Keratinocyte (primary cell): Measurements from ENCODE around the gene GAN. TPM values are rescaled to one million over a fixed set of nuclear protein-coding genes. Genes with fewer than 3 reads are reported as not detected.

Experiments
- DNase-seq: peaks from one replicate; pipeline ENCODE4 v3.0.0-alpha.2; 2011; ENCODE audit warnings: low read depth, missing footprints, low spot score
- FAIRE-seq: peaks from 2 replicates; lab custom pipeline; 2011; peaks lifted over from hg19 to GRCh38; lab: Jason Lieb, UNC
- H2AFZ ChIP-seq: 2 replicates; pipeline ENCODE4 v1.6.0; 2012; ENCODE audit warnings: low read length, control low read depth, inconsistent platforms; ENCODE audit not compliant: control insufficient read depth
- H3K27ac ChIP-seq: 2 replicates; pipeline ENCODE4 v1.5.1; 2011; ENCODE audit warnings: low read length; ENCODE audit not compliant: control insufficient read depth, insufficient read depth
- H3K27me3 ChIP-seq: 3 replicates; pipeline ENCODE4 v1.6.0; 2011; ENCODE audit warnings: low read length; ENCODE audit not compliant: control insufficient read depth, insufficient read depth; ENCODE audit errors: extremely low read depth
- H3K36me3 ChIP-seq, 2 experiments: 2 replicates in 1 of 2; 3 replicates in 1 of 2; pipeline ENCODE4 v1.5.1; 2011; ENCODE audit warnings: low read length in 2 of 2, mild to moderate bottlenecking in 1 of 2; ENCODE audit not compliant: control insufficient read depth in 2 of 2, insufficient read depth in 2 of 2; ENCODE audit errors: extremely low read depth in 1 of 2
- H3K4me1 ChIP-seq: 3 replicates; pipeline ENCODE4 v1.5.1; 2011; ENCODE audit warnings: low read length; ENCODE audit not compliant: control insufficient read depth, insufficient read depth; ENCODE audit errors: extremely low read depth
- H3K4me2 ChIP-seq: 3 replicates; pipeline ENCODE4 v1.6.0; 2011; ENCODE audit warnings: low read depth, low read length; ENCODE audit not compliant: control insufficient read depth, insufficient read depth; ENCODE audit errors: extremely low read depth
- H3K4me3 ChIP-seq, 3 experiments: fragments of 200-600 bp in 1 of 3; sonication (generic) in 1 of 3; 2 replicates in 2 of 3; 3 replicates in 1 of 3; pipeline ENCODE4 v1.5.1; 2011 to 2016; ENCODE audit warnings: low read length in 3 of 3, mild to moderate bottlenecking in 3 of 3, control low read depth in 2 of 3, inconsistent platforms in 1 of 3, low read depth in 1 of 3, mixed read lengths in 1 of 3, mixed run types in 1 of 3, moderate library complexity in 1 of 3; ENCODE audit not compliant: control insufficient read depth in 2 of 3, insufficient read depth in 2 of 3; ENCODE audit errors: extremely low read depth in 1 of 3
- H3K79me2 ChIP-seq: 2 replicates; pipeline ENCODE4 v1.6.0; 2012; ENCODE audit warnings: low read length; ENCODE audit not compliant: control insufficient read depth, insufficient read depth
- H3K9ac ChIP-seq: 3 replicates; pipeline ENCODE4 v1.6.0; 2011; ENCODE audit warnings: low read length; ENCODE audit not compliant: control insufficient read depth, insufficient read depth; ENCODE audit errors: extremely low read depth
- H3K9me1 ChIP-seq: 3 replicates; pipeline ENCODE4 v1.6.0; 2011; ENCODE audit warnings: low read length; ENCODE audit not compliant: control insufficient read depth, insufficient read depth; ENCODE audit errors: extremely low read depth
- H3K9me3 ChIP-seq: 2 replicates; pipeline ENCODE4 v1.5.1; 2012; ENCODE audit warnings: low read depth, low read length; ENCODE audit not compliant: control insufficient read depth
- H4K20me1 ChIP-seq: 3 replicates; pipeline ENCODE4 v1.6.0; 2011; ENCODE audit warnings: low read length; ENCODE audit not compliant: control insufficient read depth, insufficient read depth; ENCODE audit errors: extremely low read depth
- EZH2 ChIP-seq: IDR thresholded peaks from one replicate; pipeline ENCODE4 v1.6.1; 2012; ENCODE audit warnings: inconsistent platforms, mild to moderate bottlenecking, low read length, moderate library complexity
- dilution Hi-C: fragments of 300-500 bp; cut with MboI; formaldehyde crosslinking; loops from one replicate; pipeline ENCODE4 v1.7.0; 2020; ENCODE audit warnings: low sequenced_read_pairs; ENCODE audit not compliant: extremely low pct_ligation_motif_present
- polyA plus RNA-seq, 5 experiments: library from polyadenylated mRNA; depleted of rRNA in 3 of 5; stranded (reverse) in 3 of 5; stranded (forward) in 1 of 5; unstranded in 1 of 5; fragments of >200 nt; gene quantifications; 1 replicate in 1 of 5; 2 replicates in 3 of 5; 3 replicates in 1 of 5; pipeline versions ENCODE4 v1.2.1 to v1.2.3, GENCODE V29; 2011 to 2012; ENCODE audit warnings: missing spikeins in 2 of 5, low read depth in 1 of 5, low replicate concordance in 1 of 5
- TF ChIP-seq, protein P1 (sequence below), 3 experiments: IDR thresholded peaks in 1 of 3; conservative IDR thresholded peaks in 1 of 3; optimal IDR thresholded peaks in 1 of 3; 2 replicates in 2 of 3; 3 replicates in 1 of 3; pipeline versions ENCODE3 to v1.5.1; 2011; ENCODE audit warnings: low read length in 3 of 3, mild to moderate bottlenecking in 3 of 3, moderate library complexity in 2 of 3, control low read depth in 1 of 3, inconsistent platforms in 1 of 3; ENCODE audit not compliant: insufficient read depth in 2 of 3; ENCODE audit errors: extremely low read depth in 1 of 3

GAN gene
- polyA plus RNA-seq, 1 donor (not counting 4 experiments of a cell fraction or from before 2014, with no cell fraction given): 6.5 TPM

DNA sequence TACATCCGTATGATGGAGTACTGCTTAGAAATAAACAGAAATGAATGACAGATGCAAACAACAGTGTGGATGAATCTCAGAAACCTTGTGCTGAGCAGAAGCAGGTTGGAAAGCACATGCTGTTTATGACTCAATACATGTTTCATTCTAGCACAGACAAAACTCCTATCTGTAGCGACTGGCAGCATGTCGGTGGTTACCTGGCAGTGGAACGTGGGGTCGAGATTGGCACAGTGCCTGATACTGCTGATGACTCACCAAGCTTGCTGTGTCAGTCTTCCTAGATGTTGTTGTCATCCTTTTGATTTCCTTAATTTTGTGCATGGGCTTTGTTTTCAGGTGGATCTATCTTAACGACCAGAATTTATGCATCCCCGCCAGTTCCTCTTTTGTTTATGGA is 62.1 kb downstream of the GAN start:
- H3K9me1 ChIP-seq: no peaks in the 10 kb centered on the region
- peaks cover 15% of the 10 kb centered on the region for H3K4me1 ChIP-seq
- H3K79me2 ChIP-seq: no peaks in the 10 kb centered on the region
- no peaks in the 10 kb centered on the region for H3K9me3 ChIP-seq
- no peak overlapping the region for H3K4me3 ChIP-seq
- DNase-seq (peak; percentile 81), FAIRE-seq (peak; percentile 89)
- H3K9ac ChIP-seq: no peak overlapping the region
- no peaks in the 10 kb centered on the region for H4K20me1 ChIP-seq
- H3K36me3 ChIP-seq: peaks cover 6 to 10% of the 10 kb centered on the region in 2 experiments
- dilution Hi-C loops: no loop called here
- H3K27ac ChIP-seq: peak overlapping the region; percentile 27
- no peak for TF ChIP-seq EZH2
- TF ChIP-seq, protein P1, sequence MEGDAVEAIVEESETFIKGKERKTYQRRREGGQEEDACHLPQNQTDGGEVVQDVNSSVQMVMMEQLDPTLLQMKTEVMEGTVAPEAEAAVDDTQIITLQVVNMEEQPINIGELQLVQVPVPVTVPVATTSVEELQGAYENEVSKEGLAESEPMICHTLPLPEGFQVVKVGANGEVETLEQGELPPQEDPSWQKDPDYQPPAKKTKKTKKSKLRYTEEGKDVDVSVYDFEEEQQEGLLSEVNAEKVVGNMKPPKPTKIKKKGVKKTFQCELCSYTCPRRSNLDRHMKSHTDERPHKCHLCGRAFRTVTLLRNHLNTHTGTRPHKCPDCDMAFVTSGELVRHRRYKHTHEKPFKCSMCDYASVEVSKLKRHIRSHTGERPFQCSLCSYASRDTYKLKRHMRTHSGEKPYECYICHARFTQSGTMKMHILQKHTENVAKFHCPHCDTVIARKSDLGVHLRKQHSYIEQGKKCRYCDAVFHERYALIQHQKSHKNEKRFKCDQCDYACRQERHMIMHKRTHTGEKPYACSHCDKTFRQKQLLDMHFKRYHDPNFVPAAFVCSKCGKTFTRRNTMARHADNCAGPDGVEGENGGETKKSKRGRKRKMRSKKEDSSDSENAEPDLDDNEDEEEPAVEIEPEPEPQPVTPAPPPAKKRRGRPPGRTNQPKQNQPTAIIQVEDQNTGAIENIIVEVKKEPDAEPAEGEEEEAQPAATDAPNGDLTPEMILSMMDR (optimal IDR thresholded peaks at IDR 0.05 in 1 of 3, IDR thresholded peaks at IDR 0.05 in 1 of 3, conservative IDR thresholded peaks at IDR 0.05 in 1 of 3; ENCODE audit: extremely low read depth in 1 of 3, insufficient read depth in 2 of 3, low read length in 3 of 3): no peak
- no peak overlapping the region for H3K4me2 ChIP-seq
- no peaks in the 10 kb centered on the region for H3K27me3 ChIP-seq
- no peak overlapping the region for H2AFZ ChIP-seq

DNA sequence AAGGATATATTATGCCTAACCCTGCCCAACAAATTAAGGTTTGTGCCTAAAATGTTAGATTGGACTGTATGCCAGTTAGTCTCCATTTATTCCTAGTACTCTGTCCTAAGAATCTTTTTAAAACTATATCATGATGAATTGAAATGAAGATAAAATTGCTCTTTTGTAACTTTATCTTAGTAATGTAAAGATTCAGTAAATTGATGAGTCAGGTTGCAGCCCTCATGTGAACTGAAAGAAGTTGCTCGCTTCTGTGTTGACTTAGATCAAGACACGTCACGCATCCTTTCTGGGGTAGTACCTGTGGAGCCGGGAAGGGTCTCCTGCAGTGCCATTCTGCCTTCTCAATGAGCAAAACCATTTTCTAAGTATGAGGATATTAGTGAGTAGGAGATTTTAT is 63.3 kb downstream of the GAN start:
- peaks cover 6 to 9% of the 10 kb centered on the region in 2 experiments for H3K36me3 ChIP-seq
- H3K27me3 ChIP-seq: no peaks in the 10 kb centered on the region
- H3K79me2 ChIP-seq: no peaks in the 10 kb centered on the region
- TF ChIP-seq, protein P1 (optimal IDR thresholded peaks at IDR 0.05 in 1 of 3, IDR thresholded peaks at IDR 0.05 in 1 of 3, conservative IDR thresholded peaks at IDR 0.05 in 1 of 3; ENCODE audit: extremely low read depth in 1 of 3, insufficient read depth in 2 of 3, low read length in 3 of 3): no peak
- TF ChIP-seq EZH2: no peak
- no peak overlapping the region for H3K9ac ChIP-seq
- H3K4me3 ChIP-seq: no peak overlapping the region
- H3K27ac ChIP-seq: no peak overlapping the region
- H3K9me3 ChIP-seq: no peaks in the 10 kb centered on the region
- dilution Hi-C loops: no loop called here
- H4K20me1 ChIP-seq: no peaks in the 10 kb centered on the region
- no peak overlapping the region for H3K4me2 ChIP-seq
- no peaks in the 10 kb centered on the region for H3K9me1 ChIP-seq
- no peak overlapping the region for H2AFZ ChIP-seq
- no peak for FAIRE-seq
- peaks cover 15% of the 10 kb centered on the region for H3K4me1 ChIP-seq
- DNase-seq: no peak
